BE2C (cell line): ENCODE measurements around the gene DLD.

ENCODE experiments used
- DNase-seq: peaks from one replicate; pipeline ENCODE4 v3.0.0-alpha.2; 2020
- H3K27me3 ChIP-seq: fragments of 250-450 bp; sonication (Bioruptor Pico); 2 replicates; pipeline ENCODE4 v1.5.1; 2020; ENCODE audit warnings: mild to moderate bottlenecking
- H3K36me3 ChIP-seq: fragments of 250-450 bp; sonication (Bioruptor Pico); 2 replicates; pipeline ENCODE4 v1.5.1; 2020; ENCODE audit warnings: mild to moderate bottlenecking
- H3K4me1 ChIP-seq: fragments of 250-450 bp; sonication (Bioruptor Pico); 2 replicates; pipeline ENCODE4 v1.5.1; 2020
- H3K4me3 ChIP-seq: 2 replicates; pipeline ENCODE4 v1.5.1; 2011; ENCODE audit warnings: low read depth, low read length
- H3K9me3 ChIP-seq: fragments of 250-450 bp; sonication (Bioruptor Pico); 2 replicates; pipeline ENCODE4 v1.5.1; 2020
- CTCF ChIP-seq: IDR thresholded peaks from 2 replicates; pipeline ENCODE4 v1.5.1; 2012; ENCODE audit warnings: mild to moderate bottlenecking, low read depth, low read length

Gene DLD

GRCh38 chr7:107926481-107926880, 35.5 kb downstream of the DLD start:
- Histone ChIP-seq H3K36me3 (peaks cover 100% of the 10 kb centered on the region), H3K9me3 (0 out of 2 replicates have a peak, but pooled peaks cover 3% of the 10 kb centered on the region), H3K4me3 (no peak overlapping the region), H3K4me1 (no peaks in the 10 kb centered on the region), H3K27me3 (no peaks in the 10 kb centered on the region)
- no peak for DNase-seq
- TF ChIP-seq CTCF: no peak

- Histone ChIP-seq H3K4me3 (no peak overlapping the region), H3K27me3 (no peaks in the 10 kb centered on the region), H3K4me1 (peaks cover 9% of the 10 kb centered on the region), H3K36me3 (peaks cover 96% of the 10 kb centered on the region), H3K9me3 (no peaks in the 10 kb centered on the region)
- TF ChIP-seq CTCF: no peak
- DNase-seq: peak; percentile 75
Measured at GRCh38 chr7:107931740-107932515, 40.9 kb downstream of the DLD start.

GRCh38 chr7:107932805-107933204, 41.8 kb downstream of the DLD start:
- Histone ChIP-seq H3K4me3 (no peak overlapping the region), H3K9me3 (no peaks in the 10 kb centered on the region), H3K27me3 (no peaks in the 10 kb centered on the region), H3K4me1 (peaks cover 9% of the 10 kb centered on the region), H3K36me3 (peaks cover 96% of the 10 kb centered on the region)
- DNase-seq: no peak
- no peak for TF ChIP-seq CTCF

- H3K4me1 ChIP-seq: peaks cover 9% of the 10 kb centered on the region
- H3K27me3 ChIP-seq: no peaks in the 10 kb centered on the region
- TF ChIP-seq CTCF: no peak
- no peak for DNase-seq
- no peak overlapping the region for H3K4me3 ChIP-seq
- H3K36me3 ChIP-seq: peaks cover 95% of the 10 kb centered on the region
- H3K9me3 ChIP-seq: no peaks in the 10 kb centered on the region
Measured at GRCh38 chr7:107933386-107934013, 42.5 kb downstream of the DLD start.

- Histone ChIP-seq H3K27me3 (no peaks in the 10 kb centered on the region), H3K4me1 (peaks cover 9% of the 10 kb centered on the region), H3K9me3 (no peaks in the 10 kb centered on the region), H3K4me3 (no peak overlapping the region), H3K36me3 (peaks cover 95% of the 10 kb centered on the region)
- no peak for DNase-seq
- no peak for TF ChIP-seq CTCF
Measured at GRCh38 chr7:107934991-107935770, 44.2 kb downstream of the DLD start.
